ENCODE results near the gene LYZL6.

LYZL6 gene

GRCh38 chr17:35893751-35894150, 49.8 kb downstream of the LYZL6 start:
- Histone ChIP-seq H3K23ac (ENCODE audit: low read length) (no peak overlapping the region), H3K9ac (ENCODE audit: low read length) (no peak overlapping the region), H3K14ac (ENCODE audit: low read length) (no peak overlapping the region), H3K4me3 (ENCODE audit: low read depth, low read length) (no peak overlapping the region), H3K27me3 (ENCODE audit: insufficient read depth, low read length) (no peaks in the 10 kb centered on the region), H3K36me3 (ENCODE audit: control insufficient read depth in 1 of 2, insufficient read depth in 2 of 2, low read length in 2 of 2) (no peaks in the 10 kb centered on the region), H3K79me1 (ENCODE audit: low read length) (peaks cover 14% of the 10 kb centered on the region), H3K4me2 (ENCODE audit: low read length) (no peak overlapping the region), H3K79me2 (ENCODE audit: control insufficient read depth, insufficient read depth, low read length, poor library complexity) (no peaks in the 10 kb centered on the region), H2AK5ac (ENCODE audit: low read length) (no peak overlapping the region), H3K18ac (ENCODE audit: low read length) (no peak overlapping the region), H2BK120ac (ENCODE audit: insufficient read depth, low read length, poor library complexity) (no peak overlapping the region), H4K91ac (ENCODE audit: low read depth, low read length) (peak overlapping the region; percentile 45), H3K9me3 (ENCODE audit: insufficient read depth, low read depth, low read length) (peaks cover 2% of the 10 kb centered on the region), H3K4me1 (ENCODE audit: control insufficient read depth in 1 of 2, insufficient read depth in 2 of 2, low read length in 2 of 2) (peaks cover 8 to 18% of the 10 kb centered on the region in 2 experiments), H2BK5ac (ENCODE audit: low read depth, low read length, poor library complexity) (no peak overlapping the region), H3K27ac (ENCODE audit: low read depth, low read length) (no peak overlapping the region), H3K4ac (ENCODE audit: low read depth, low read length) (peak overlapping the region; percentile 25), H4K8ac (ENCODE audit: low read depth, low read length) (peak overlapping the region; percentile 7), H2BK12ac (ENCODE audit: low read length) (no peak overlapping the region), H2AFZ (ENCODE audit: insufficient read depth, low read length, poor library complexity) (no peak overlapping the region), H4K12ac (ENCODE audit: low read depth, low read length) (no peak overlapping the region)
- DNase-seq, result no peak
- no CpG with 5 or more reads among the region's 4 CpGs for WGBS (ENCODE audit: extremely low coverage, insufficient coverage, insufficient read length)

- H3K79me1 ChIP-seq (ENCODE audit: low read length), result peaks cover 14% of the 10 kb centered on the region
- WGBS (ENCODE audit: extremely low coverage, insufficient coverage, insufficient read length), result no CpG with 5 or more reads among the region's 6 CpGs
- H4K91ac ChIP-seq (ENCODE audit: low read depth, low read length), result no peak overlapping the region
- H2BK12ac ChIP-seq (ENCODE audit: low read length), result no peak overlapping the region
- no peak overlapping the region for H3K4ac ChIP-seq (ENCODE audit: low read depth, low read length)
- peak overlapping the region; percentile 56 for H3K27ac ChIP-seq (ENCODE audit: low read depth, low read length)
- no peaks in the 10 kb centered on the region for H3K79me2 ChIP-seq (ENCODE audit: control insufficient read depth, insufficient read depth, low read length, poor library complexity)
- peaks cover 2% of the 10 kb centered on the region for H3K9me3 ChIP-seq (ENCODE audit: insufficient read depth, low read depth, low read length)
- H3K18ac ChIP-seq (ENCODE audit: low read length), result no peak overlapping the region
- no peak overlapping the region for H4K12ac ChIP-seq (ENCODE audit: low read depth, low read length)
- no peak overlapping the region for H3K9ac ChIP-seq (ENCODE audit: low read length)
- peak overlapping the region; percentile 43 for H3K4me2 ChIP-seq (ENCODE audit: low read length)
- H3K14ac ChIP-seq (ENCODE audit: low read length), result peak overlapping the region; percentile 54
- H2AFZ ChIP-seq (ENCODE audit: insufficient read depth, low read length, poor library complexity), result no peak overlapping the region
- H4K8ac ChIP-seq (ENCODE audit: low read depth, low read length), result peak overlapping the region; percentile 17
- H3K36me3 ChIP-seq (ENCODE audit: control insufficient read depth in 1 of 2, insufficient read depth in 2 of 2, low read length in 2 of 2), result no peaks in the 10 kb centered on the region
- H2BK120ac ChIP-seq (ENCODE audit: insufficient read depth, low read length, poor library complexity), result peak overlapping the region; percentile 75
- H3K23ac ChIP-seq (ENCODE audit: low read length), result no peak overlapping the region
- no peak overlapping the region for H2AK5ac ChIP-seq (ENCODE audit: low read length)
- peaks cover 8 to 17% of the 10 kb centered on the region in 2 experiments for H3K4me1 ChIP-seq (ENCODE audit: control insufficient read depth in 1 of 2, insufficient read depth in 2 of 2, low read length in 2 of 2)
- H3K27me3 ChIP-seq (ENCODE audit: insufficient read depth, low read length), result no peaks in the 10 kb centered on the region
- H2BK5ac ChIP-seq (ENCODE audit: low read depth, low read length, poor library complexity), result no peak overlapping the region
- peak; percentile 62 to 68 for DNase-seq
- H3K4me3 ChIP-seq (ENCODE audit: low read depth, low read length), result no peak overlapping the region
Measured at GRCh38 chr17:35892091-35893035, 51.1 kb downstream of the LYZL6 start.

GRCh38 chr17:35891269-35891668, 52.2 kb downstream of the LYZL6 start:
- H3K79me2 ChIP-seq (ENCODE audit: control insufficient read depth, insufficient read depth, low read length, poor library complexity), result no peaks in the 10 kb centered on the region
- no peak overlapping the region for H3K4me2 ChIP-seq (ENCODE audit: low read length)
- no peak overlapping the region for H3K18ac ChIP-seq (ENCODE audit: low read length)
- H3K9me3 ChIP-seq (ENCODE audit: insufficient read depth, low read depth, low read length), result no peaks in the 10 kb centered on the region
- no peak overlapping the region for H3K4ac ChIP-seq (ENCODE audit: low read depth, low read length)
- WGBS (ENCODE audit: extremely low coverage, insufficient coverage, insufficient read length), result no CpG with 5 or more reads among the region's 4 CpGs
- no peak overlapping the region for H2BK120ac ChIP-seq (ENCODE audit: insufficient read depth, low read length, poor library complexity)
- no peak overlapping the region for H3K14ac ChIP-seq (ENCODE audit: low read length)
- no peak overlapping the region for H2BK12ac ChIP-seq (ENCODE audit: low read length)
- peaks cover 12% of the 10 kb centered on the region for H3K79me1 ChIP-seq (ENCODE audit: low read length)
- H4K91ac ChIP-seq (ENCODE audit: low read depth, low read length), result no peak overlapping the region
- H3K23ac ChIP-seq (ENCODE audit: low read length), result no peak overlapping the region
- no peak overlapping the region for H2AFZ ChIP-seq (ENCODE audit: insufficient read depth, low read length, poor library complexity)
- H2BK5ac ChIP-seq (ENCODE audit: low read depth, low read length, poor library complexity), result no peak overlapping the region
- H3K9ac ChIP-seq (ENCODE audit: low read length), result no peak overlapping the region
- no peak overlapping the region for H4K8ac ChIP-seq (ENCODE audit: low read depth, low read length)
- no peak for DNase-seq
- no peak overlapping the region for H4K12ac ChIP-seq (ENCODE audit: low read depth, low read length)
- no peaks in the 10 kb centered on the region for H3K36me3 ChIP-seq (ENCODE audit: control insufficient read depth in 1 of 2, insufficient read depth in 2 of 2, low read length in 2 of 2)
- H3K4me3 ChIP-seq (ENCODE audit: low read depth, low read length), result no peak overlapping the region
- H2AK5ac ChIP-seq (ENCODE audit: low read length), result no peak overlapping the region
- peaks cover 8 to 15% of the 10 kb centered on the region in 2 experiments for H3K4me1 ChIP-seq (ENCODE audit: control insufficient read depth in 1 of 2, insufficient read depth in 2 of 2, low read length in 2 of 2)
- H3K27ac ChIP-seq (ENCODE audit: low read depth, low read length), result no peak overlapping the region
- H3K27me3 ChIP-seq (ENCODE audit: insufficient read depth, low read length), result no peaks in the 10 kb centered on the region

- DNase-seq, result no peak
- Histone ChIP-seq H2BK120ac (ENCODE audit: insufficient read depth, low read length, poor library complexity) (no peak overlapping the region), H3K18ac (ENCODE audit: low read length) (no peak overlapping the region), H3K4me1 (ENCODE audit: control insufficient read depth in 1 of 2, insufficient read depth in 2 of 2, low read length in 2 of 2) (peaks cover 8 to 13% of the 10 kb centered on the region in 2 experiments), H2BK5ac (ENCODE audit: low read depth, low read length, poor library complexity) (no peak overlapping the region), H3K9ac (ENCODE audit: low read length) (no peak overlapping the region), H3K27me3 (ENCODE audit: insufficient read depth, low read length) (no peaks in the 10 kb centered on the region), H3K36me3 (ENCODE audit: control insufficient read depth in 1 of 2, insufficient read depth in 2 of 2, low read length in 2 of 2) (no peaks in the 10 kb centered on the region), H3K23ac (ENCODE audit: low read length) (no peak overlapping the region), H3K4ac (ENCODE audit: low read depth, low read length) (no peak overlapping the region), H3K27ac (ENCODE audit: low read depth, low read length) (no peak overlapping the region), H3K4me3 (ENCODE audit: low read depth, low read length) (no peak overlapping the region), H2BK12ac (ENCODE audit: low read length) (no peak overlapping the region), H2AFZ (ENCODE audit: insufficient read depth, low read length, poor library complexity) (no peak overlapping the region), H3K9me3 (ENCODE audit: insufficient read depth, low read depth, low read length) (no peaks in the 10 kb centered on the region), H3K79me1 (ENCODE audit: low read length) (peaks cover 10% of the 10 kb centered on the region), H3K79me2 (ENCODE audit: control insufficient read depth, insufficient read depth, low read length, poor library complexity) (no peaks in the 10 kb centered on the region), H3K14ac (ENCODE audit: low read length) (no peak overlapping the region), H3K4me2 (ENCODE audit: low read length) (no peak overlapping the region), H4K12ac (ENCODE audit: low read depth, low read length) (no peak overlapping the region), H2AK5ac (ENCODE audit: low read length) (no peak overlapping the region), H4K8ac (ENCODE audit: low read depth, low read length) (no peak overlapping the region), H4K91ac (ENCODE audit: low read depth, low read length) (no peak overlapping the region)
- WGBS (ENCODE audit: extremely low coverage, insufficient coverage, insufficient read length), result no CpG with 5 or more reads among the region's 4 CpGs
Measured at GRCh38 chr17:35890774-35891155, 52.7 kb downstream of the LYZL6 start.

All from trophoblast cell (in vitro differentiated cells and primary cell).